Mesothelial cell of epicardium (in vitro differentiated cells): ENCODE measurements around the gene ADAMTS17. TPM values are rescaled to one million over a fixed set of nuclear protein-coding genes. Genes with fewer than 3 reads are reported as not detected.

Experiments
- DNase-seq, 2 experiments: peaks; one replicate each; pipeline ENCODE4 v3.0.0; 2021; ENCODE audit warnings: low spot score in 2 of 2; ENCODE audit not compliant: unreplicated experiment in 2 of 2
- H3K27ac Mint-ChIP-seq: 2 replicates; pipeline ENCODE4 v1.8.0; 2021; ENCODE audit warnings: mixed read lengths
- H3K27me3 Mint-ChIP-seq: 2 replicates; pipeline ENCODE4 v1.8.0; 2021; ENCODE audit warnings: low read depth, mixed read lengths
- H3K36me3 Mint-ChIP-seq: 2 replicates; pipeline ENCODE4 v1.8.0; 2021; ENCODE audit warnings: mixed read lengths
- H3K4me1 Mint-ChIP-seq: 2 replicates; pipeline ENCODE4 v1.8.0; 2021; ENCODE audit warnings: mixed read lengths
- H3K4me3 Mint-ChIP-seq: 2 replicates; pipeline ENCODE4 v1.8.0; 2021; ENCODE audit warnings: mild to moderate bottlenecking, moderate library complexity, mixed read lengths
- H3K9me3 Mint-ChIP-seq: 2 replicates; pipeline ENCODE4 v1.8.0; 2021; ENCODE audit warnings: mixed read lengths
- CTCF ChIP-seq: fragments of 200-600 bp; sonication (generic); IDR thresholded peaks from one replicate; pipeline ENCODE4 v1.5.0; 2021; ENCODE audit warnings: antibody characterized with exemption; ENCODE audit not compliant: unreplicated experiment
- total RNA-seq: library from RNA; stranded (reverse); gene quantifications from 3 replicates; pipeline ENCODE4 v1.2.1, GENCODE V29; 2021

ADAMTS17 gene
- total RNA-seq, 1 donor from 2014 or later: 39.4 TPM

- Mint-ChIP-seq H3K9me3 (no peaks in the 10 kb centered on the region), H3K27ac (peak overlapping the region; percentile 73), H3K27me3 (peaks cover 11% of the 10 kb centered on the region), H3K4me3 (peak overlapping the region; percentile 59), H3K4me1 (peaks cover 62% of the 10 kb centered on the region), H3K36me3 (peaks cover 6% of the 10 kb centered on the region)
- TF ChIP-seq CTCF: no peak
- no peak for DNase-seq
Measured at GRCh38 chr15:100338247-100338646, 3.5 kb downstream of the ADAMTS17 start.

- Mint-ChIP-seq H3K27ac (no peak overlapping the region), H3K36me3 (peaks cover 6% of the 10 kb centered on the region), H3K9me3 (no peaks in the 10 kb centered on the region), H3K27me3 (peaks cover 6% of the 10 kb centered on the region), H3K4me1 (peaks cover 61% of the 10 kb centered on the region), H3K4me3 (no peak overlapping the region)
- TF ChIP-seq CTCF: no peak
- DNase-seq: no peak
Measured at GRCh38 chr15:100337096-100338044, 4.4 kb downstream of the ADAMTS17 start.

- DNase-seq: no peak
- TF ChIP-seq CTCF: no peak
- peaks cover 6% of the 10 kb centered on the region for H3K36me3 Mint-ChIP-seq
- no peak overlapping the region for H3K4me3 Mint-ChIP-seq
- H3K4me1 Mint-ChIP-seq: peaks cover 64% of the 10 kb centered on the region
- H3K27ac Mint-ChIP-seq: peak overlapping the region; percentile 0
- no peaks in the 10 kb centered on the region for H3K9me3 Mint-ChIP-seq
- peaks cover 3% of the 10 kb centered on the region for H3K27me3 Mint-ChIP-seq
Measured at GRCh38 chr15:100336061-100336460, 5.7 kb downstream of the ADAMTS17 start.

GRCh38 chr15:100335335-100335999 lies 6.3 kb downstream of the ADAMTS17 start:
- no peak for DNase-seq
- H3K27ac Mint-ChIP-seq: peak overlapping the region; percentile 5
- H3K4me3 Mint-ChIP-seq: no peak overlapping the region
- peaks cover 2% of the 10 kb centered on the region for H3K27me3 Mint-ChIP-seq
- H3K4me1 Mint-ChIP-seq: peaks cover 64% of the 10 kb centered on the region
- no peak for TF ChIP-seq CTCF
- H3K9me3 Mint-ChIP-seq: no peaks in the 10 kb centered on the region
- H3K36me3 Mint-ChIP-seq: peaks cover 6% of the 10 kb centered on the region

GRCh38 chr15:100334905-100335304 lies 6.9 kb downstream of the ADAMTS17 start:
- Mint-ChIP-seq H3K27me3 (no peaks in the 10 kb centered on the region), H3K27ac (peak overlapping the region; percentile 5), H3K4me3 (no peak overlapping the region), H3K9me3 (no peaks in the 10 kb centered on the region), H3K4me1 (peaks cover 61% of the 10 kb centered on the region), H3K36me3 (peaks cover 6% of the 10 kb centered on the region)
- DNase-seq: no peak
- no peak for TF ChIP-seq CTCF
